LHCN-M2 (cell line): ENCODE results near the gene ATG4D. TPM values are rescaled to one million over a fixed set of nuclear protein-coding genes. Genes with fewer than 3 reads are reported as not detected.

Experiments used
- DNase-seq: peaks from one replicate; pipeline ENCODE4 v3.0.0-alpha.2; 2012; ENCODE audit warnings: low read depth
- polyA plus RNA-seq: library from polyadenylated mRNA; unstranded; fragments of >200 nt; gene quantifications from one replicate; pipeline ENCODE4 v1.2.1, GENCODE V29; 2012; ENCODE audit warnings: missing spikeins
- total RNA-seq: library from RNA; depleted of rRNA; stranded (reverse); fragments of >200 nt; gene quantifications from 2 replicates; pipeline ENCODE4 v1.2.3, GENCODE V29; 2014; rRNA removed

Gene ATG4D
- 35.0 and 38.0 TPM in 2 replicates for total RNA-seq
- polyA plus RNA-seq, result 30.1 TPM

DNA sequence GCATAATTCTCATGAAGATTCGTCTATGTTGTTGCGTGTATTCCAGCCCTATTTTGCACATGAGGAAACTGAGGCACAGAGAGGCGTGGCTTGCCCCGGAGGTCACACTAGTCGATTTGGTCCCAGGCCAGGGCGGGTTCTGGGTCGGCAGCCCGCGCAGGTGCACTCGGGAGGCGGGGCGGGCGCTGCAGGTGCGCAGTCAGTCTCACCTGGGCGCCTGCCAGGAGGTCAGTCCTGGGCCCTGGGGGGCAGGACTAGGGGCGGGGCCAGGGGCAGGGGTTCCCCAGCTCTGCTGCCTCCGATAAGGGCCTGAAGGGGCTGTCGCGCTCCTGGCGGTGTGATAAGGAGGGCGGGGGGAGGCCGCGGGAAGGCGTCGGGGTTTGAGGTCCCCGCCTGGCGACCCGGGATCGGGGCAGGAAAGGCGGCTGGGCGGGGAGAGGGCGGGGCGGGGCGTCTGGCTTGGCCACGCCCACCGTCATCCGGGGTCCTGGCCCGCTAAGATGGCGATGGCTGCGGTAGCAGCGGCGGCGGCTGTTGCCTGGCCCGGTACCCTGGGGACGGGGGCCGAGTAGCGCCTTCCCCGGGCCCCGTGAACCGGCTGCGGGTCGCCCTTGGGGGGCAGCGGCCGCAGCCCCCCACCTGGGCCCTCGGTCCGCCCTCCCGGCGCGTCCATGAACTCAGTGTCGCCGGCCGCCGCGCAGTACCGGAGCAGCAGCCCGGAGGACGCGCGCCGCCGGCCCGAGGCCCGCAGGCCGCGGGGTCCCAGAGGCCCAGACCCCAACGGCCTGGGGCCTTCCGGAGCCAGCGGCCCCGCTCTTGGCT is at the start of gene ATG4D:
ATG4D (plus strand) TSS at position 485 of the 822 bp plus-strand sequence; CDS start at position 672, 187 bp downstream.
- peak; percentile 50 for DNase-seq

DNA sequence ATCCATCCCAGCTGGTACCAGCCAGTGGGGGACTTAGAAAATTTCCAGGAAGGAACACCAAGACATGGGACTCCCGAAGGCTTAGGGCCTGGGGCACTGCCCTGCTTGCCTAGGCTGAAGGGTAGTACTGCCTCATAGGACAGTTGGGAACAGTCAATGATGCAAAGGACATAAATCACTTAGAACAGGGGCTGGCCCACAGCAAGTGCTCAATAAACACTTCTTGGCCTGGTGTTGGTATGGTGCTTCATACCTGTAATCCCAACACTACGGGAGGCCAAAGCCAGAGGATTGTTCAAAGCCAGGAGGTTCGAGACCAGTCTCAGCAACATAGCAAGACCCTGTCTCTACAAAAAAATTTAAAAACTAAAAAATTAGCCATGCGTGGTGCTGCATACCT is 46.3 kb upstream of the ATG4D start:
- no peak for DNase-seq

DNA sequence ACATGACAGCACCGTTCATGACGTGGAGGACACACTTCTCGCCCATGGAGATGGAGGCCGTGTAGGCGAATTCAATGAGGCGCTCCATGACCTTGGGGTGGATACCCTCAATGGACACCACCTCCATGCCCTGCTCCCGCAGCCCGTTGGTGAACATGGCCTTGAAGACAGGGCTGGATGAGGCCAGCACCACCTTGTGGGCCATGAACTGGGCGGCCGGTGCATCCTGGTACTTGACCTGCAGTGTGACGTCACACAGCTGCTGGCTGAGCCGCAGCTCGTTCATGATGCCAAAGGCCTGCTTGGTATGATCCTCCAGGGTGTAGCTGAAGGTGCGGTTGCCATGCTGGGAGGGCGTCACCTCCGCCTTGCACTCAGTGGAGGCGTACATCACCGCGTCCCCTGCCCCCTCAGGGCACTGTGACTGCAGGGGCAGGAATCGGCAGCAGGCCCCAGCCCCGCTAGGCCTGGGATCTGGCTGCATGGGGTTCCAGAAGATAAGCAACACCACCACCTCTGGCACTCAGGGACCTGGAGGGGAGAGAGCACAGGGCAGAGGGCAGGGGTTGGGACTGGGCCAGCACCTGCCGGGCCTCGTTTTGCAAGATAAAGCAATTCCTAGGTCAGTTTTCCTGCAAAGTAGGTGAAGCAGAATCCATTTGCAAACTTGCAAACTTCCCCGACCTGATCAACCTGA is 44.0 kb upstream of the ATG4D start:
- DNase-seq, result no peak

DNA sequence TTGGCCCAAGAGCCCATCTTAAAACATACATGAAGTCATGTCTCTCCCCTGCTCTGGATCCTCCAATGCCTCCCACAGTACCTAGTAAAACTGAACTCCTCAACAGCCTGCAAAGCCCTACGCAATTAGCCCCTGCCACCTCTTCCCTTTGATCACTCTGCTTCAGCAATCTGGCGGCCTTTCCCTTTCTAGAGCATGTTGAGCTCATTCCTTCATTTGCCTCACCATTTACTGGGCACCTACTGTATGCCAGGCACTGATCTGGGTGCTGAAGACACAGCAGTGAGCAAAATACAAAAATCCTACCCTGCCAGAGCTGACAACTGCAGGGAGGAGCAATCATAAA is 43.5 kb upstream of the ATG4D start:
- DNase-seq, result no peak

DNA sequence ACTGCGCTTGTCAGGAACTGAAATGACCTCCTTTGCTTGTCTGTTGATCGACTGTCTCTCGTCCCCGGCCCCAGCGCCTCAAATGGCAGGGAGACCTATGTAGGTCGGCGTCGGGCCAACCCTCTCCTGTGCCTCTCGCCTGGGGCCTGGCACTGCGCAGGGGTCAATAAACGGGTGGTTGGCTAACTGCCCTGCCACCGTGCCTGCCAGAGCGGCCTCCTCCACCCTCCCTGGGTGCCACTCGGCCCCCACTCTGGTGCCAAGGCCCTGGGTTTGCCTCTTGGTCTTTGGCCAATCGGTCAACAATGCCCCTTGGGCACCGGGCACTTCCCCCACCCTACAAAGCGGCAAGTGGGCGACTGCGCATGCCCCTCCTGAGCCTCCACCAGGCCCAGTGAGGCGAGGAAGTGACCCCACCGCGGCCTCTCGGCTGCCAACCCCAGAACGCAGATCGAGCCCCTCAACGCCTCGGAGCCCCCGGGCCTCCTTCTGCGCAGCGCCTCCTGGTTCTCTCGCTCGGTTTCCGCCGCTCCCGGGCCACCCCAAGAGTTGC is 41.7 kb upstream of the ATG4D start:
- DNase-seq, result peak; percentile 63

DNA sequence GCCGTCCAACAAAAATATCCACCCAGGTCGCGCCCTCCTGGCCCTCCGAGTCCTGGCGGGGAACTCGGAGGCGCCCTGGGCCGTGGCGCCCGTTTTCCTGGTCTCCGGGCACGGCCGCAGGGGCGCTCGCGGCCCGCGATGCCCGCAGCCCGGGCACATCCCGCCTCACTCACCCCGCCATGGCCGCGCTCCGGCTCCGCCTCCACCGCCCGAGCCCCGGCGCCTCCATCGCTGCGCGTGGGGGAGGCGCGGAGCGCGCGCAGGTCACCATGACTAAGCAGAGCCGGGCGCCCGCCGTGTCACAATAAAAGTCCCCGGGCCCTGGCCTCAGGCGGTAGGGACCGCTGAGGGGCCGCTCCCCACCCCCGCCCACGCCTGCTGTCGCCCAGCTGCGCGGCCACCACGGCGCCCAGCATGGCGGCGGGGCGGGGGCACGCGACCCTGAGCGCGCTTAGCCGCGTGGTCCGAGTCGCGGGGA is 41.1 kb upstream of the ATG4D start:
- DNase-seq, result peak; percentile 87

DNA sequence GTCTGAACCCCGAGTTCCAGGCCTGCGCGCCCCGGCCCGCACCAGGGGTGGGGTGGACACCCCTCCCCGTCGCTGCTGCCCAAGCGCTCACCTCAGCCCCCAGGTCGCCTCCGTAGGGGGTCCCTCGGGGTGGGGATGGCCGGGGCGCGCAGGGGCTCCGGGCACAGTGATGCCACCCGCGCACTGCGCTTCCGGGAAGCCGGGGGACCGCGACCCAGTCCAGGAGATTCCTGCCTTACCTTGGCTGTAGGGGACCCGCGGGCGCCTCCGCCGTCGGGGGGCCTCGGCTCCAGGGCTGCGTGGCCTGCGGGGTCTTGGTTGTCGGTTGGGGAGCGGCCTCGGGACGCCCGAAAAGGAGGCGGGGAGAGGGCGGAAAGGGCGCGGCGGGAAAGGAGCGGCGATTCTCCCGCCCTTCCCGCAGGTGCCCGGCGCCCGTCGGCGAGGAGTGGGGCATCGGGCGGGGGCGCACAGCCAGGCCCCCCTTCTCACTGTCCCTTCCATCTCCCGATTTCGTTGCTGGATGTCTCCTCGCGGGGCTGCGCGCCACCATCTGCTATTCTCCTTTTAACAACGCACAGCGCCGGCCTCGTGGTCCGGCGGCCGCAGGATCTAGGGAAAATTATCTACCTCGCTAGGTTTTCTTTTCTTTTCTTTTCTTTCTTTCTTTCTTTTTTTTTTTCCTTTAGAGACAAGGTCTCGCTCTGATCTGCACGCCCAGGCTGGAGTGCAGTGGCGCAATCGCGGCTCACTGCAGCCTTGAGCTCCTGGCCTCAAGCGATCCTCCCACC is 40.5 kb upstream of the ATG4D start, which contains the start of gene KEAP1:
KEAP1 (minus strand) TSS at position 355 of the 788 bp plus-strand sequence. CDS start 3,323 bp downstream, outside the sequence.
- DNase-seq, result no peak

DNA sequence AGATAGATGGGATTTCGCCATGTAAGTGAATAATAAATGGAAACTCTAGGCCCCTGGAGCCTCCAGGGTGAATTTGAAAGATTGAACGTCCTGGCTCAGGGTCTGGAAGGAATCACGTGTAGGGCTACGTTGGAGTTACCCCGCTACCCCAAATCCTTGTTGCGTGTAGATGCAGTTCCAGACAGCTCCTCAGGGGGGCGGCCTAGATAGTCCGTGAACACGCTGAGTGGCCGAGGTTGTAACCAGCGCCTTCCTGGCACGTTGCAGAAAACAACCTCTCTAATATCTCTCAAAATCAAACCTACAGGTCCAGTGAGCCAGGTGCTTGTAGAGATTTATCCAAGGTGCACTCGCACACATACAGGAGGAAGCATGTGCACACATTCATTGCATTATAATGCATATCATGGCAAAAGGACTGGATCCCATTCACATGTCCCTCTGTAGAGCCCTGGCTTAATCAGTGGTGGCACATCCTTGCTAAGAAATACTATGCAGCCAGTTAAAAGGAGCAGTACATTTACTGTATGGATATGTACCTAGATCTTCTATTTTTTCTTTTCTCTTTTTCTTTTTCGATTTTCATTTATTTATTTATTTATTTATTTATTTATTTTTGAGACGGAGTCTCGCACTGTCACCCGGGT is 38.0 kb upstream of the ATG4D start:
- DNase-seq, result peak; percentile 43

DNA sequence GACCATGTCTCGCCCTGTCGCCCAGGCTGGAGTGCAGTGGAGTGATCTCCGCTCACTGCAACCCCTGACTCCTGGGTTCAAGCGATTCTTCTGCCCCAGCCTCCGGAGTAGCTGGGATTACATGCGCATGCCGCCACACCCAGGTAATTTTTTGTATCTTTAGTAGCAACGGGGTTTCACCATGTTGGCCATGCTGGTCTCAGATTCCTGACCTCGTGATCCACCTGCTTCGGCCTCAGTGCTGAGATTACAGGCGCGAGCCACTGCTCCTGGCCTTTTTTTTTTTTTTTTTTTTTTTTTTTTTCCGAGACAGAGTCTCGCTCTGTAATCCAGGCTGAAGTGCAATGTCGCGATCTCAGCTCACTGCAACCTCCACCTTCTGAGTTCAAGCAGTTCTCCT is 35.7 kb upstream of the ATG4D start:
- DNase-seq, result no peak

DNA sequence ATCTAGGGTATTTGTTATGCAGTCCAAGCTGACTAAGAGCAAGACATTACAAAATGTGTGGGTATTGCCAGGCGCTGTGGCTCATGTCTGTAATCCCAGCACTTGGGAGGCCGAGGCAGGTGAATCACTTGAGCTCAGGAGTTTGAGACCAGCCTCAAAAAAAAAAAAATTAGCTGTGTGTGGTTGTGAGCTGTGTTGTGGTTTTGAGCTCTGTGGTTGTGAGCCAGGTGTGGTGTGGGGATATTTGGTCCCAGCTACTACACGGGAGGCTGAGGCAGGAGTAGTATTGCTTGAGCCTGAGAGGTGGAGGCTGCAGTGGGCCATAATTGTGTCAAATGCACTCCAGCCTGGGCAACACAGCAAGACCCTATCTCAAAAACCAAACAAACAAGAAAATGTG is 35.0 kb upstream of the ATG4D start:
- DNase-seq, result no peak

DNA sequence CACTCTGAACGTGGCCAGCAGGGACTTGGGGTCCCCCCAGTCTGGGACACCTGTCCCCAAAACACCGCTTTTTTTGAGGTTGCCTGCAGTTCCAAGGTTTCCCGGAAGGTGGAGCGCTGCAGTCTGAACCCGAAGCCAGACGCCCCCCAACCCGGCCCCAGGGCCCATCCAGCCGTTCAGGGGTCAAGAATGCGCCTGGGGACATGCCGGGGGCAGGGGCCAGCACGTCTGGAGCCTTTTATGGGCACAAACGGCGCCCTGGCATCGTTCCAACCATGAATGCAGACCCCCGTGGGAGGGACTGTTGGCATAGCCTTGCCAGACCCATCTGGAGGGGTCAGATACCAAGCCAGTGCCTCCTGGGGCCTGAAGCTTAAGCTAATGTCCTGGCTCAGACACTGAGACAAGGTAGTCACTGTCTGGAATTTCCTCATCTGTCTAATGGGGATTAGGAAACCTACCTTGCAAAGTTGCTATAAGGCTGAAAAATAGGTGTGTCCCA is 33.4 kb upstream of the ATG4D start:
- DNase-seq, result no peak

DNA sequence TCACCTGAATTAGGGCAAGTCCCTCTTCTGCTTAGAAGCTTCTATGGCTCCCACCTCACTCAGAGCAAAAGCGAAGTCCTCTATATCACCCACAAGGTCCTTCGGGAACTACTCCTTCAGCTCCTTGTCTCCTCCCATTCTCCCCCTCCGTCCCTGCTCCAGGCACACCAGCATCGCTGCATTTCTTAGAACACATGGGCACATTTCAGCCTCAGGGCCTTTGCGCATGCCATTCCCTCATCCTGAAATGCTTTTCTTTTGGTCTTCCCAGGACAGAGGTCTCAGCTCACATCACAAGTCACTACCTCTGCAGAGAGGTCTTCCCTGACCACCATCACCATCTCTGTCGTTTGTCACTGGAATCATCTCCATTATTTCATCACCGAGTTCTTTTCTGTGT is 30.5 kb upstream of the ATG4D start:
- DNase-seq, result no peak

DNA sequence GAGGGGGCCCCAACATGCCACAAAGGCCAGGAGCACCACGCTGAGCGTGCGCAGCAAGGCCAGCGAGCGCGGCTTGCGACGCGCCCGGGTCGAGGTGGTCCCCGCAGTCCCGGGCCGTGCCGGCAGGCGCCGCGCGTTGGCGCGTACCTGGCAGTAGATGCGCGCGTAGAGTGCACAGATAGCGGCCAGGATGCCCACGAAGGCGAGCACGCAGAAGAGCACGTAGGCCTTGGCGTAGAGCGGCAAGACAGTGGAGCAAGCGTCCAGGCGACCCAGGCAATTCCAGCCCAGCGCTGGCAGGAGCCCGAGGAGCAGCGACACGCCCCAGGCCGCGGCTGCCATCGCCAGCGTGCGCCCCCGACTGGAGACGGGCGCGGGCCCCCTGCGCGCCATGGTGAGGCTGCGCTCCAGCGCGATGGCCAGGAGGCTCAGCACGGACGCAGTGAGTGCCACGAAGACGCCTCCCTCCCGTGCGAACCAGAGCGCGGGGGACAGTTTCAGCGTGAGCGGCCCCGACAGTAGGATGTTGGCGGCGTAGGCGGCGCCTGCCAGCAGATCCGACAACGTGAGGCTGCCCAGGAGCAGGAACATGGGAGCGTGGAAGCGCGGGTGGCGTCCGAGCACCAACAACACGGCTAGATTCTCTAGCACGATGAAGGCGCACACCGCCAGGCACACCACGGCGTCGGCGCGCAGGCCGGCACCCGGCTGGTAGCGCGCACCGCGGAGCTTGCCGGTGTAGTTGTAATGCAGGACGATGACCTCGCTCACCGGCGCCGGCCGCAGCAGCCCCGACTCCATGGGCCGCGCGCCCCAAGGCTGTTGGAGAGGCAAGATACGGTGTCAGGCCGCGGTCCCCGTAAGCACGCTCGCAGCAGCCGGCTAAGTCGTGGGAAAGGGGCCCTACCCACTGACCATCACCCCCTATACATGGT is 29.2 kb upstream of the ATG4D start:
- DNase-seq, result no peak

DNA sequence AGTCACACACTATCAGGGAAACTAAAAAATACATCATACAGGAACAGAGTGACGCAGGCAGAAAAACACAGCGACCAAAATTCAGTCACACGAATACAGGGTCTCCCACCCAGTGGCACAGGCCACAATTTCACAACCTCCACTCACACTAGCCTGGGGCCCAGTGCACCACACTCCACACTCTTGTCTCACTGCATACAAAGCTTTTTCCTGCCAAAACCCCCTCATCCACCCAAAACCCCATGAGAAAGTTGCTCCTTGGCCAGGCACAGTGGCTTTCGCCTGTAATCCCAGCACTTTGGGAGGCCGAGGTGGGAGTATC is 27.7 kb upstream of the ATG4D start:
- DNase-seq, result no peak

DNA sequence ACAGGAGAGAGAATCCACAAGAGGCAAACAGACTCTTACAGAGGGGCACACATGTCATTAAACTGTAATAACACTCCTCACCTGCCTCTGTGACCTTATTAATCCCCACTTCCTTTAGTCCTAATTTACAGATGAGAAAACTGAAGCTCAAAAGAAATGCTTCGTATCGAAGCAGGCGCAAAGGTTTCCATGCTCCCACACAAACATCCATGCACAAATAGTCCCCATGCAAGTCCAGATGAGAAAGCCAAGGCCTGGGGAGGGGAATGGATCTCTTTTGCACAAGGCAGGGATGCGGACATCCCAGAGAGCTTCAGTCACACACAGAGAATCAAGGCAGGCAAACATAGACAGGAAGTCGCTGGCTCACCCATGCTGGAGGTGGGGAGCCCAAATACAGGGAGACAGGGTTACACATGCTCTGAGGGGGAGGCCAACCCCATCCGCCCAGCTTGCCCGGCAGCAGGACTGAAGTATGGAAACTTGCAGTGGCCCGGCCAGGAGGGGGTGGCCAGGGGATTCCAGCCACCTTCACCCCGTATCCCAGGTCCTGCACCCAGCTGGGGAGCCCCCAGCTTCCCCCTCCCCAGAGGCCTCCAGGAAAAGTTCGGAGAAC is 26.9 kb upstream of the ATG4D start:
- no peak for DNase-seq

DNA sequence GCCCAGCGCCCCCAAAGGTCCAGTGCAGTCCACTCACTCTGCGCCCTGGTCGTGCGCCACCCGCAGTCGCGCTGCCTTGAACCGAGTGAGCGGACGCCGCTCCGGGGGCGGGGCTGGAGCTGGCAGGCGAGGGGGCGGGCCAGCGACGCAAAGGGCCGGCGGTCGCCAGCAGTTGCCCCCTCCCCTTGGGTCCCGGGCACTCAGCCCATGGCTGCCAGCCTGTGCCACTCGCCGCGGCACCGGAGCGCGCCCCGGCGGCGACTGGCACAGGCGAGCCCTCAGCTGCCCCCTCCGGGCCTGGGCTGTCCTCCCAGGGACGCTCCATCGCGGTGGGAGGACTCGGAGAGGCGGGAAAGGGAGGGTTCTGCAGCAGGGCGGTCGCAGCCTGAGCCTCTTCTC is 26.3 kb upstream of the ATG4D start, which contains the start of gene S1PR5:
S1PR5 (minus strand) TSS at position 87 of the 399 bp plus-strand sequence. CDS start 2,436 bp downstream, outside the sequence.
- DNase-seq, result no peak

DNA sequence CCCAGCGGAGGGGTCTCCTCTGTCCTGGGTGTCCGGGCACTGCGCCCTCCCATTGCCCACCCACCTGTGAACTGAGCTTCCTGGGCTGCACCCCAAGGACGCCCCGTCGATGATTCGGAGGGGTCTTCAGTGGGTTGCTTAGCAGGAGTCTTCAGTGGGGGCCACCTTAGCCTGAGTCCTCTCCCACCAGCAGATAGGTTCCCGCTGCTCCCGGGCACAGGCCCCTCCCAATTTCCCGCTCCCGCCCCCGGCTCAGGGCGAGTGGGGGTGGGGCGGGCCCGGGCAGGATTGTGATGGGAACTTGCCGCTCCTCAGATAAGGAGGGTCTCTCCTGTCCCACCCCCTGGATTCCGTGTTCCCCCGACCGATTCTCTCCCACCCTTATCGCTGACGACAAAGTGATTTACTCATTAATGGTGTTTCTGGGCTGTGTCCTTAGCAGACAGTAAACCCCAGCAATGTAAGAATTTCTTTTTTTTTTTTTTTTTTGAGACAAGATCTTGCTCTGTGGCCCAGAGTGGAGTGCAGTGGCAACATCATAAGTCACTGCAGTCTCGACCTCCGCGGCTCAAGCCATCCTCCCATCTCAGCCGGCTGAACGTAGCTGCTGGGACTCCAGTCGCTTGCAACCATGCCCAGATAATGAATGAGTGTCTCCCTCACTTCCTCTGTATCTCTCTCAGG is 25.8 kb upstream of the ATG4D start:
- DNase-seq, result no peak

DNA sequence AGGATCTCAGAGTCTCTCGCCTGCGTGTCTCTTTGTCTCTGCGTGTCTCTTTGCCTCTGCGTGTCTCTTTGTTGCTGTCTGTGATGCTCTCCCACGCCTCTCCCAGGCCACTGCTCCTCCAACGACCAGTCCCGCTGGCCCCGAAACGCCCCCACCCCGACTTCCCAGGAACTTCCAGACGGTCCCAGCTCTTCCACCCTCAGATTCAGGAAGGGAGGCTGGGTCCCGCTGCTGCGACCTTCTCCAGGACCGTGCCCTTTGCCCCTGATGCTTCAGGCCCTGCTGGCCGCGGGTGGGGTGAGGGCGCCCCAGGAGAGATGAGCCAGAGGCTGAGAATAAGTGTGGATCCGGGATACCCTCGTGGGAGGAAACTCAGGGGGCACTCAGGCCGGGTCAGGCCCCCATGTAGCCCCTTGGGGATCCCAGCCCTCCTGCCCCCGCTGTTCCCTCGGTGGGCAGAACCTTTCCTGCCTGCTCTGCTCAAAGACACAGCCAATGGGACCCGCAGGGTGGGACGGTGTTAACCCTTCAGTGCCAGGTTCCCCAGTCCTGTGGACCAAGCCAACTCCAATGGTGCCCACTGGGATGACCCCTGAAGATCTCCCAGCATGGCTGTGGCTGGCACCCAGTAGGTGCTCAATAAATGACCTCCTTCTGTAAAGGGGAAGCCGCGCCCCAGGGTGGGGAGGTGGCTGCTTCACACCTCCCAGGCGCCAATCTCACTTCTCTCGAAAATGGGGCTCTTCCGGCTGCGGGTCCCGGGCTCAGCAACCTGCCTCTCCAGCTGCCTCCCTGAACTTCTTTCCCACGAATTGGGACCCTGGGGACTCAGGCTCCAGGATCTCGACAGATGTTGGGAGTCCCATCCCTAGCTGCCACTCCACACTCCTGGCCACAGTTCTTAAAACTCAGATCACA is 25.0 kb upstream of the ATG4D start:
- no peak for DNase-seq
